ENCODE measurements around the gene FAM222B. TPM values are rescaled to one million over a fixed set of nuclear protein-coding genes. Genes with fewer than 3 reads are reported as not detected.

The FAM222B gene
- total RNA-seq, 1 experiment from 2014 or later, result 94.6 TPM

DNA sequence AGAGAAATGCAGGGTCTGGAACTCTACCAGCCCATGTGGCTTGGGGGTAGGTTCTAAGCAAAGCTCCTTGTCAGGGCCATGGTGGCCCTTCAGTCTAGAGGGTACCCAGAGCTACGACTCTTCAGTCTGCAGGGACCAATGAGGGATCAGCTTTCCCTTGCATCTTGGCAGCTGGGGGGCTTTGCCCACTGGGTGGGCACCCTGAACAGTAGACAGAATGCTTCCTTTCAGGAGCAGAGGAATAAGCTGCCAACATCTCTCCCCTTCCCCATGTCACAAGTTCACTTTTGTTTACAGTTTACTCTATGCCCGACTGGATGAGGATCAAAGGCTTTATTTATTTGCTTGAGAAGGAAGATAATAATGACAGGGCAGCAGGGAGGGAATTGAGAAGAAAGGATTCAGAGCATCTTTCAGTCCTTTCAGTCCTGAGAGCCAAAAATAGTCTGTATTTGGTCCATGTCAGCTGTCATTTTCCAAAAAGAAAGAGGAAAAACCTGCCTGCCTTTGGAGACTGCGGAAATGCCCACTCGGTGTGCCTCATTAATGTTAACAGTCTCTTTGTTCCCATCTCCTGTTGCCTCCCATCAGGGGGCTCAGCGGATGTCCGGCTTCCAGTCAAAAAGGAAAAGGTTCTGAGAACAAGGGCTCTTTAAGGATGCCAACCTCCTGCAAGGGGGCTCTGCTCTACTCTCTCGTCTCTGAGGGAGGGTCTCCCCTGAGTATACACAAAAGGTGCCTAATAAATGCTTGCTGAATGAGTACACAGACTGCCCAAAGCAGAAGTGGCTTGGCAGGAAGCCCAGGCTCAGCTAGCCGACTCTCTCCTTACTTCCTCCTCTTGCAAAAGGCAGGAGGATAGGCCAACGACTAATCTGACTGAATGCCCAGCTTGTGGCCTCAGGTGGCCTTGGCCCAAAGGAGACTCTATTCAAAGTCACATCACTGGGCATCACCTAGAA is 81.7 kb downstream of the FAM222B start:
- peak; percentile 79 for ATAC-seq
- CTCF ChIA-PET, result interaction anchor here (0.6 to 6.5 kb wide), 19 partner anchors 9 to 356 kb away, joined by 3 to 147 read pairs (median 6); partner anchors contain the start of genes DHRS13, FAM222B, FLOT2 and NEK8
- POLR2A ChIA-PET, result interaction anchor here (0.6 to 2.0 kb wide), 9 partner anchors 8 to 49 kb away, joined by 3 to 13 read pairs (median 4); partner anchors contain the start of genes PROCA1, RPL23A and TLCD1
- peaks cover 46% of the 10 kb centered on the region for H3K36me3 Mint-ChIP-seq
- H3K27ac Mint-ChIP-seq, result peak overlapping the region; percentile 96
- H3K9me3 Mint-ChIP-seq, result no peaks in the 10 kb centered on the region
- peaks cover 70% of the 10 kb centered on the region for H3K4me1 Mint-ChIP-seq
- DNase-seq (ENCODE audit: low spot score), result peak; percentile 65
- H3K27me3 Mint-ChIP-seq (ENCODE audit: low read depth), result no peaks in the 10 kb centered on the region
- H3K4me3 Mint-ChIP-seq, result peak overlapping the region; percentile 55
- TF ChIP-seq ZNF232 (CRISPR knock-in tag; IDR thresholded peaks at IDR 0.05) (no peak), FOXJ3 (CRISPR knock-in tag; IDR thresholded peaks at IDR 0.05; ENCODE audit: borderline replicate concordance) (no peak), FOXP1 (CRISPR knock-in tag; IDR thresholded peaks at IDR 0.05; ENCODE audit: borderline replicate concordance) (no peak), CBFB (CRISPR knock-in tag; IDR thresholded peaks at IDR 0.05; ENCODE audit: low read depth) (no peak), EMX1 (CRISPR knock-in tag; IDR thresholded peaks at IDR 0.05) (no peak), TEAD4 (CRISPR knock-in tag; IDR thresholded peaks at IDR 0.05) (no peak), KAT7 (CRISPR knock-in tag; IDR thresholded peaks at IDR 0.05; ENCODE audit: borderline replicate concordance) (no peak), CREB1 (CRISPR knock-in tag; IDR thresholded peaks at IDR 0.05) (0 out of 2 replicates have a peak, but pooled peaks have one; percentile 13), ZNF138 (CRISPR knock-in tag; conservative IDR thresholded peaks at IDR 0.05) (no peak), HMGA2 (CRISPR knock-in tag; IDR thresholded peaks at IDR 0.05) (no peak), ATF1 (CRISPR knock-in tag; IDR thresholded peaks at IDR 0.05) (no peak), NFATC4 (CRISPR knock-in tag; IDR thresholded peaks at IDR 0.05) (no peak), MYBL2 (CRISPR knock-in tag; IDR thresholded peaks at IDR 0.05) (no peak), ZNF121 (CRISPR knock-in tag; IDR thresholded peaks at IDR 0.05) (no peak), SP1 (CRISPR knock-in tag; conservative IDR thresholded peaks at IDR 0.05) (no peak)
- TF ChIP-seq, protein P1, sequence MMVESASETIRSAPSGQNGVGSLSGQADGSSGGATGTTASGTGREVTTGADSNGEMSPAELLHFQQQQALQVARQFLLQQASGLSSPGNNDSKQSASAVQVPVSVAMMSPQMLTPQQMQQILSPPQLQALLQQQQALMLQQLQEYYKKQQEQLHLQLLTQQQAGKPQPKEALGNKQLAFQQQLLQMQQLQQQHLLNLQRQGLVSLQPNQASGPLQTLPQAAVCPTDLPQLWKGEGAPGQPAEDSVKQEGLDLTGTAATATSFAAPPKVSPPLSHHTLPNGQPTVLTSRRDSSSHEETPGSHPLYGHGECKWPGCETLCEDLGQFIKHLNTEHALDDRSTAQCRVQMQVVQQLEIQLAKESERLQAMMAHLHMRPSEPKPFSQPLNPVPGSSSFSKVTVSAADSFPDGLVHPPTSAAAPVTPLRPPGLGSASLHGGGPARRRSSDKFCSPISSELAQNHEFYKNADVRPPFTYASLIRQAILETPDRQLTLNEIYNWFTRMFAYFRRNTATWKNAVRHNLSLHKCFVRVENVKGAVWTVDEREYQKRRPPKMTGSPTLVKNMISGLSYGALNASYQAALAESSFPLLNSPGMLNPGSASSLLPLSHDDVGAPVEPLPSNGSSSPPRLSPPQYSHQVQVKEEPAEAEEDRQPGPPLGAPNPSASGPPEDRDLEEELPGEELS (CRISPR knock-in tag; IDR thresholded peaks at IDR 0.05), result peak; percentile 10; the same call in 1 of the 2 replicates
- TF ChIP-seq, protein P2, sequence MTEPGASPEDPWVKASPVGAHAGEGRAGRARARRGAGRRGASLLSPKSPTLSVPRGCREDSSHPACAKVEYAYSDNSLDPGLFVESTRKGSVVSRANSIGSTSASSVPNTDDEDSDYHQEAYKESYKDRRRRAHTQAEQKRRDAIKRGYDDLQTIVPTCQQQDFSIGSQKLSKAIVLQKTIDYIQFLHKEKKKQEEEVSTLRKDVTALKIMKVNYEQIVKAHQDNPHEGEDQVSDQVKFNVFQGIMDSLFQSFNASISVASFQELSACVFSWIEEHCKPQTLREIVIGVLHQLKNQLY (CRISPR knock-in tag; IDR thresholded peaks at IDR 0.05), result no peak
- TF ChIP-seq, protein P3, sequence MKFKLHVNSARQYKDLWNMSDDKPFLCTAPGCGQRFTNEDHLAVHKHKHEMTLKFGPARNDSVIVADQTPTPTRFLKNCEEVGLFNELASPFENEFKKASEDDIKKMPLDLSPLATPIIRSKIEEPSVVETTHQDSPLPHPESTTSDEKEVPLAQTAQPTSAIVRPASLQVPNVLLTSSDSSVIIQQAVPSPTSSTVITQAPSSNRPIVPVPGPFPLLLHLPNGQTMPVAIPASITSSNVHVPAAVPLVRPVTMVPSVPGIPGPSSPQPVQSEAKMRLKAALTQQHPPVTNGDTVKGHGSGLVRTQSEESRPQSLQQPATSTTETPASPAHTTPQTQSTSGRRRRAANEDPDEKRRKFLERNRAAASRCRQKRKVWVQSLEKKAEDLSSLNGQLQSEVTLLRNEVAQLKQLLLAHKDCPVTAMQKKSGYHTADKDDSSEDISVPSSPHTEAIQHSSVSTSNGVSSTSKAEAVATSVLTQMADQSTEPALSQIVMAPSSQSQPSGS (CRISPR knock-in tag; IDR thresholded peaks at IDR 0.05; ENCODE audit: borderline replicate concordance, low read depth), result no peak
- TF ChIP-seq, protein P4, sequence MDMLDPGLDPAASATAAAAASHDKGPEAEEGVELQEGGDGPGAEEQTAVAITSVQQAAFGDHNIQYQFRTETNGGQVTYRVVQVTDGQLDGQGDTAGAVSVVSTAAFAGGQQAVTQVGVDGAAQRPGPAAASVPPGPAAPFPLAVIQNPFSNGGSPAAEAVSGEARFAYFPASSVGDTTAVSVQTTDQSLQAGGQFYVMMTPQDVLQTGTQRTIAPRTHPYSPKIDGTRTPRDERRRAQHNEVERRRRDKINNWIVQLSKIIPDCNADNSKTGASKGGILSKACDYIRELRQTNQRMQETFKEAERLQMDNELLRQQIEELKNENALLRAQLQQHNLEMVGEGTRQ (CRISPR knock-in tag; IDR thresholded peaks at IDR 0.05), result no peak
- TF ChIP-seq, protein P5, sequence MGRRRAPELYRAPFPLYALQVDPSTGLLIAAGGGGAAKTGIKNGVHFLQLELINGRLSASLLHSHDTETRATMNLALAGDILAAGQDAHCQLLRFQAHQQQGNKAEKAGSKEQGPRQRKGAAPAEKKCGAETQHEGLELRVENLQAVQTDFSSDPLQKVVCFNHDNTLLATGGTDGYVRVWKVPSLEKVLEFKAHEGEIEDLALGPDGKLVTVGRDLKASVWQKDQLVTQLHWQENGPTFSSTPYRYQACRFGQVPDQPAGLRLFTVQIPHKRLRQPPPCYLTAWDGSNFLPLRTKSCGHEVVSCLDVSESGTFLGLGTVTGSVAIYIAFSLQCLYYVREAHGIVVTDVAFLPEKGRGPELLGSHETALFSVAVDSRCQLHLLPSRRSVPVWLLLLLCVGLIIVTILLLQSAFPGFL (CRISPR knock-in tag; IDR thresholded peaks at IDR 0.05; ENCODE audit: borderline replicate concordance), result no peak
- TF ChIP-seq, protein P6, sequence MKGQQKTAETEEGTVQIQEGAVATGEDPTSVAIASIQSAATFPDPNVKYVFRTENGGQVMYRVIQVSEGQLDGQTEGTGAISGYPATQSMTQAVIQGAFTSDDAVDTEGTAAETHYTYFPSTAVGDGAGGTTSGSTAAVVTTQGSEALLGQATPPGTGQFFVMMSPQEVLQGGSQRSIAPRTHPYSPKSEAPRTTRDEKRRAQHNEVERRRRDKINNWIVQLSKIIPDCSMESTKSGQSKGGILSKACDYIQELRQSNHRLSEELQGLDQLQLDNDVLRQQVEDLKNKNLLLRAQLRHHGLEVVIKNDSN (CRISPR knock-in tag; IDR thresholded peaks at IDR 0.05), result no peak
- TF ChIP-seq, protein P7, sequence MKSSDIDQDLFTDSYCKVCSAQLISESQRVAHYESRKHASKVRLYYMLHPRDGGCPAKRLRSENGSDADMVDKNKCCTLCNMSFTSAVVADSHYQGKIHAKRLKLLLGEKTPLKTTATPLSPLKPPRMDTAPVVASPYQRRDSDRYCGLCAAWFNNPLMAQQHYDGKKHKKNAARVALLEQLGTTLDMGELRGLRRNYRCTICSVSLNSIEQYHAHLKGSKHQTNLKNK (CRISPR knock-in tag; IDR thresholded peaks at IDR 0.05), result no peak
- TF ChIP-seq, protein P8, sequence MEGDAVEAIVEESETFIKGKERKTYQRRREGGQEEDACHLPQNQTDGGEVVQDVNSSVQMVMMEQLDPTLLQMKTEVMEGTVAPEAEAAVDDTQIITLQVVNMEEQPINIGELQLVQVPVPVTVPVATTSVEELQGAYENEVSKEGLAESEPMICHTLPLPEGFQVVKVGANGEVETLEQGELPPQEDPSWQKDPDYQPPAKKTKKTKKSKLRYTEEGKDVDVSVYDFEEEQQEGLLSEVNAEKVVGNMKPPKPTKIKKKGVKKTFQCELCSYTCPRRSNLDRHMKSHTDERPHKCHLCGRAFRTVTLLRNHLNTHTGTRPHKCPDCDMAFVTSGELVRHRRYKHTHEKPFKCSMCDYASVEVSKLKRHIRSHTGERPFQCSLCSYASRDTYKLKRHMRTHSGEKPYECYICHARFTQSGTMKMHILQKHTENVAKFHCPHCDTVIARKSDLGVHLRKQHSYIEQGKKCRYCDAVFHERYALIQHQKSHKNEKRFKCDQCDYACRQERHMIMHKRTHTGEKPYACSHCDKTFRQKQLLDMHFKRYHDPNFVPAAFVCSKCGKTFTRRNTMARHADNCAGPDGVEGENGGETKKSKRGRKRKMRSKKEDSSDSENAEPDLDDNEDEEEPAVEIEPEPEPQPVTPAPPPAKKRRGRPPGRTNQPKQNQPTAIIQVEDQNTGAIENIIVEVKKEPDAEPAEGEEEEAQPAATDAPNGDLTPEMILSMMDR (IDR thresholded peaks at IDR 0.05), result no peak
- TF ChIP-seq, protein P9, sequence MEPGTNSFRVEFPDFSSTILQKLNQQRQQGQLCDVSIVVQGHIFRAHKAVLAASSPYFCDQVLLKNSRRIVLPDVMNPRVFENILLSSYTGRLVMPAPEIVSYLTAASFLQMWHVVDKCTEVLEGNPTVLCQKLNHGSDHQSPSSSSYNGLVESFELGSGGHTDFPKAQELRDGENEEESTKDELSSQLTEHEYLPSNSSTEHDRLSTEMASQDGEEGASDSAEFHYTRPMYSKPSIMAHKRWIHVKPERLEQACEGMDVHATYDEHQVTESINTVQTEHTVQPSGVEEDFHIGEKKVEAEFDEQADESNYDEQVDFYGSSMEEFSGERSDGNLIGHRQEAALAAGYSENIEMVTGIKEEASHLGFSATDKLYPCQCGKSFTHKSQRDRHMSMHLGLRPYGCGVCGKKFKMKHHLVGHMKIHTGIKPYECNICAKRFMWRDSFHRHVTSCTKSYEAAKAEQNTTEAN (CRISPR knock-in tag; IDR thresholded peaks at IDR 0.05), result no peak
- TF ChIP-seq, protein P10, sequence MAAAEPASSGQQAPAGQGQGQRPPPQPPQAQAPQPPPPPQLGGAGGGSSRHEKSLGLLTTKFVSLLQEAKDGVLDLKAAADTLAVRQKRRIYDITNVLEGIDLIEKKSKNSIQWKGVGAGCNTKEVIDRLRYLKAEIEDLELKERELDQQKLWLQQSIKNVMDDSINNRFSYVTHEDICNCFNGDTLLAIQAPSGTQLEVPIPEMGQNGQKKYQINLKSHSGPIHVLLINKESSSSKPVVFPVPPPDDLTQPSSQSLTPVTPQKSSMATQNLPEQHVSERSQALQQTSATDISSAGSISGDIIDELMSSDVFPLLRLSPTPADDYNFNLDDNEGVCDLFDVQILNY (CRISPR knock-in tag; IDR thresholded peaks at IDR 0.05), result no peak

Measured in WTC11 (cell line).